ENCODE measurements around the gene TRIM63. TPM values are rescaled to one million over a fixed set of nuclear protein-coding genes. Genes with fewer than 3 reads are reported as not detected.
A peak's percentile ranks its signal among the peaks of the same experiment; 100 is the strongest.

Gene TRIM63
- total RNA-seq, 1 donor = 0.36 TPM

GRCh38 chr1:26025060-26025459 lies 42.4 kb downstream of the TRIM63 start:
- Histone ChIP-seq H3K4me3 (ENCODE audit: insufficient read depth, low read length) (peak overlapping the region; percentile 68), H3K27ac (ENCODE audit: low read depth, low read length) (no peak overlapping the region), H2AFZ (ENCODE audit: low read length) (no peak overlapping the region), H3K4me2 (ENCODE audit: insufficient read depth, low read length) (peak overlapping the region; percentile 80), H3K4me1 (ENCODE audit: insufficient read depth, low read length) (peaks cover 49% of the 10 kb centered on the region), H4K20me1 (ENCODE audit: insufficient read depth, low read length) (no peaks in the 10 kb centered on the region), H3K27me3 (ENCODE audit: insufficient read depth, low read length) (no peaks in the 10 kb centered on the region), H3K36me3 (ENCODE audit: insufficient read depth, low read length) (peaks cover 5% of the 10 kb centered on the region), H3K79me2 (ENCODE audit: insufficient read depth, low read length) (peaks cover 17% of the 10 kb centered on the region), H3K9me3 (ENCODE audit: low read depth, low read length) (no peaks in the 10 kb centered on the region)
- TF ChIP-seq CTCF (IDR thresholded peaks at IDR 0.05; ENCODE audit: extremely low read depth, low read depth, low read length) = no peak
- peak; percentile 25 for DNase-seq (ENCODE audit: insufficient read length, low spot score, missing footprints)

GRCh38 chr1:26023826-26024225 lies 43.6 kb downstream of the TRIM63 start:
- peak; percentile 36 for DNase-seq (ENCODE audit: insufficient read length, low spot score, missing footprints)
- no peak for TF ChIP-seq CTCF (IDR thresholded peaks at IDR 0.05; ENCODE audit: extremely low read depth, low read depth, low read length)
- H3K9me3 ChIP-seq (ENCODE audit: low read depth, low read length) = no peaks in the 10 kb centered on the region
- peak overlapping the region; percentile 80 for H3K4me2 ChIP-seq (ENCODE audit: insufficient read depth, low read length)
- peak overlapping the region; percentile 68 for H3K4me3 ChIP-seq (ENCODE audit: insufficient read depth, low read length)
- H3K36me3 ChIP-seq (ENCODE audit: insufficient read depth, low read length) = peaks cover 5% of the 10 kb centered on the region
- H4K20me1 ChIP-seq (ENCODE audit: insufficient read depth, low read length) = no peaks in the 10 kb centered on the region
- H3K27ac ChIP-seq (ENCODE audit: low read depth, low read length) = no peak overlapping the region
- H2AFZ ChIP-seq (ENCODE audit: low read length) = no peak overlapping the region
- H3K27me3 ChIP-seq (ENCODE audit: insufficient read depth, low read length) = no peaks in the 10 kb centered on the region
- peaks cover 60% of the 10 kb centered on the region for H3K4me1 ChIP-seq (ENCODE audit: insufficient read depth, low read length)
- H3K79me2 ChIP-seq (ENCODE audit: insufficient read depth, low read length) = peaks cover 17% of the 10 kb centered on the region

- peaks cover 66% of the 10 kb centered on the region for H3K4me1 ChIP-seq (ENCODE audit: insufficient read depth, low read length)
- peaks cover 5% of the 10 kb centered on the region for H3K36me3 ChIP-seq (ENCODE audit: insufficient read depth, low read length)
- no peak for TF ChIP-seq CTCF (IDR thresholded peaks at IDR 0.05; ENCODE audit: extremely low read depth, low read depth, low read length)
- H3K27ac ChIP-seq (ENCODE audit: low read depth, low read length) = no peak overlapping the region
- H3K4me2 ChIP-seq (ENCODE audit: insufficient read depth, low read length) = peak overlapping the region; percentile 80
- peak overlapping the region; percentile 47 for H2AFZ ChIP-seq (ENCODE audit: low read length)
- H4K20me1 ChIP-seq (ENCODE audit: insufficient read depth, low read length) = no peaks in the 10 kb centered on the region
- no peaks in the 10 kb centered on the region for H3K27me3 ChIP-seq (ENCODE audit: insufficient read depth, low read length)
- peaks cover 17% of the 10 kb centered on the region for H3K79me2 ChIP-seq (ENCODE audit: insufficient read depth, low read length)
- peak; percentile 48 for DNase-seq (ENCODE audit: insufficient read length, low spot score, missing footprints)
- H3K9me3 ChIP-seq (ENCODE audit: low read depth, low read length) = no peaks in the 10 kb centered on the region
- H3K4me3 ChIP-seq (ENCODE audit: insufficient read depth, low read length) = peak overlapping the region; percentile 69
Measured at GRCh38 chr1:26023009-26023408, 44.4 kb downstream of the TRIM63 start.

DNA sequence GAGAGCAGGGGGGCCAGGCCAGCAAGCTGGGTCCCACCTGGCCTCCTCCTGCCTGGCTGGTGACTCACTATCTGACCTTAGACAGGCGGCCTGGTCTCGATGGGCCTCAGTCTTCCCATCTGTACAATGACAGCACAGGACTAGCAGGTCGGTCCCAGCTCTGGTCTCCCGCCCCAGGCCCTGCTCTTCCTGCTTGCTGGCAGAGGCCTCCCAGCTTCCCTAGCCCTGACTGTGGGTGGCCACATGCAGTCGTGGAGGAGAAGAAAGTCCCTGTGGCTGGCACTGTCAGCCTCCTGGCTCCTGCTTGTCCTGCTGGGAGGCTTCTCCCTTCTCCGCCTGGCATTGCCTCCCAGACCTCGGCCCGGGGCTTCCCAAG lies 45.0 kb downstream of the TRIM63 start:
- Histone ChIP-seq H3K4me2 (ENCODE audit: insufficient read depth, low read length) (peak overlapping the region; percentile 80), H3K4me1 (ENCODE audit: insufficient read depth, low read length) (peaks cover 66% of the 10 kb centered on the region), H3K9me3 (ENCODE audit: low read depth, low read length) (no peaks in the 10 kb centered on the region), H2AFZ (ENCODE audit: low read length) (peak overlapping the region; percentile 47), H3K4me3 (ENCODE audit: insufficient read depth, low read length) (peak overlapping the region; percentile 69), H3K36me3 (ENCODE audit: insufficient read depth, low read length) (peaks cover 5% of the 10 kb centered on the region), H3K27ac (ENCODE audit: low read depth, low read length) (peak overlapping the region; percentile 82), H4K20me1 (ENCODE audit: insufficient read depth, low read length) (no peaks in the 10 kb centered on the region), H3K79me2 (ENCODE audit: insufficient read depth, low read length) (peaks cover 17% of the 10 kb centered on the region), H3K27me3 (ENCODE audit: insufficient read depth, low read length) (no peaks in the 10 kb centered on the region)
- TF ChIP-seq CTCF (IDR thresholded peaks at IDR 0.05; ENCODE audit: extremely low read depth, low read depth, low read length) = no peak
- DNase-seq (ENCODE audit: insufficient read length, low spot score, missing footprints) = peak; percentile 76
